Measurements from ENCODE around the gene ASTN2.

DNA sequence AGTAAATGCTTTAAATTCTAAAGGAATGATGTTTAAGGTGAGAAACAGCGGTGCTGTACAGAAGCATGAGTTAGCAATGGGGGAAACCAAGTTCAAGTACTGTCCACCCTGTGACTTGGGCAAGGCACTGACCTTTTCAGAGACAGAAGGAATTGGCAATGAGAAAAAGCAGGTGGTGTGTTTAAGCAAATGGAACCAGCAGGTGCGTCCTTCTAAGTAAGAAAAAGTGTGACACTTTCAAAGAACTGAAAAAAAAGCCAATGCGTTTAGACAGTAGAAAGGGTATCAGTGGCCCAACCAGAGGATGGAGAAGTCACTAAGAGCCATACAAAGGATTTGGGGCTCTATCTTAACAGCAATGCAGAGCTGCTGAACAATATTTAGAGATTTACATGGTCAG is 1010.6 kb downstream of the ASTN2 start:
- TF ChIP-seq POLR2A (IDR thresholded peaks at IDR 0.05; ENCODE audit: low read depth, low read length) (no peak), EZH2 (IDR thresholded peaks at IDR 0.05; ENCODE audit: borderline replicate concordance, low read depth, low read length, severe bottlenecking) (no peak)
- TF ChIP-seq, protein P1, sequence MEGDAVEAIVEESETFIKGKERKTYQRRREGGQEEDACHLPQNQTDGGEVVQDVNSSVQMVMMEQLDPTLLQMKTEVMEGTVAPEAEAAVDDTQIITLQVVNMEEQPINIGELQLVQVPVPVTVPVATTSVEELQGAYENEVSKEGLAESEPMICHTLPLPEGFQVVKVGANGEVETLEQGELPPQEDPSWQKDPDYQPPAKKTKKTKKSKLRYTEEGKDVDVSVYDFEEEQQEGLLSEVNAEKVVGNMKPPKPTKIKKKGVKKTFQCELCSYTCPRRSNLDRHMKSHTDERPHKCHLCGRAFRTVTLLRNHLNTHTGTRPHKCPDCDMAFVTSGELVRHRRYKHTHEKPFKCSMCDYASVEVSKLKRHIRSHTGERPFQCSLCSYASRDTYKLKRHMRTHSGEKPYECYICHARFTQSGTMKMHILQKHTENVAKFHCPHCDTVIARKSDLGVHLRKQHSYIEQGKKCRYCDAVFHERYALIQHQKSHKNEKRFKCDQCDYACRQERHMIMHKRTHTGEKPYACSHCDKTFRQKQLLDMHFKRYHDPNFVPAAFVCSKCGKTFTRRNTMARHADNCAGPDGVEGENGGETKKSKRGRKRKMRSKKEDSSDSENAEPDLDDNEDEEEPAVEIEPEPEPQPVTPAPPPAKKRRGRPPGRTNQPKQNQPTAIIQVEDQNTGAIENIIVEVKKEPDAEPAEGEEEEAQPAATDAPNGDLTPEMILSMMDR (IDR thresholded peaks at IDR 0.05; ENCODE audit: extremely low read depth in 1 of 2, insufficient read depth in 1 of 2, low read depth in 1 of 2, low read length in 2 of 2) = no peak

All from endothelial cell of umbilical vein (primary cell).